HEK293 (cell line): ENCODE results near the gene C12orf57.
A peak's percentile ranks its signal among the peaks of the same experiment; 100 is the strongest.

ENCODE experiments used
- FEZF1 ChIP-seq: fragments of 450-650 bp; formaldehyde crosslinking; IDR thresholded peaks from 2 replicates; pipeline ENCODE4 v1.5.1; 2016; ENCODE audit warnings: missing biosample characterization, missing genetic modification characterization
- GLI2 ChIP-seq: fragments of 450-650 bp; formaldehyde crosslinking; IDR thresholded peaks from 2 replicates; pipeline ENCODE4; 2017; ENCODE audit warnings: missing biosample characterization, missing genetic modification characterization, low read depth, borderline replicate concordance
- GLI4 ChIP-seq: fragments of 450-650 bp; formaldehyde crosslinking; IDR thresholded peaks from 2 replicates; pipeline ENCODE4 v1.5.1; 2016; ENCODE audit warnings: missing biosample characterization, missing genetic modification characterization
- IKZF3 ChIP-seq: fragments of 450-650 bp; IDR thresholded peaks from 2 replicates; pipeline ENCODE4 v1.5.0; 2018; ENCODE audit warnings: missing biosample characterization, mild to moderate bottlenecking, missing genetic modification characterization, moderate library complexity
- INSM2 ChIP-seq: fragments of 450-650 bp; formaldehyde crosslinking; IDR thresholded peaks from 2 replicates; pipeline ENCODE4 v1.5.1; 2016; ENCODE audit warnings: missing biosample characterization, missing genetic modification characterization
- KLF17 ChIP-seq: fragments of 450-650 bp; formaldehyde crosslinking; IDR thresholded peaks from 2 replicates; pipeline ENCODE4 v1.5.1; 2016; ENCODE audit warnings: missing biosample characterization, missing genetic modification characterization
- MZF1 ChIP-seq: fragments of 450-650 bp; formaldehyde crosslinking; IDR thresholded peaks from 2 replicates; pipeline ENCODE4 v1.5.1; 2017; ENCODE audit warnings: missing biosample characterization, missing genetic modification characterization, borderline replicate concordance
- OSR2 ChIP-seq: fragments of 450-650 bp; formaldehyde crosslinking; IDR thresholded peaks from 2 replicates; pipeline ENCODE4 v1.5.1; 2016; ENCODE audit warnings: missing biosample characterization, missing genetic modification characterization
- OVOL3 ChIP-seq: fragments of 450-650 bp; formaldehyde crosslinking; IDR thresholded peaks from 2 replicates; pipeline ENCODE4 v1.5.1; 2016; ENCODE audit warnings: missing biosample characterization, missing genetic modification characterization
- SALL2 ChIP-seq: fragments of 450-650 bp; formaldehyde crosslinking; IDR thresholded peaks from 2 replicates; pipeline ENCODE4 v1.5.0; 2017; ENCODE audit warnings: missing biosample characterization, mild to moderate bottlenecking, missing genetic modification characterization, borderline replicate concordance
- WT1 ChIP-seq: fragments of 450-650 bp; formaldehyde crosslinking; IDR thresholded peaks from 2 replicates; pipeline ENCODE4 v1.5.1; 2016; ENCODE audit warnings: missing biosample characterization, missing genetic modification characterization
- ZBTB1 ChIP-seq: fragments of 450-650 bp; formaldehyde crosslinking; IDR thresholded peaks from 2 replicates; pipeline ENCODE4 v1.5.1; 2016; ENCODE audit warnings: missing biosample characterization, missing genetic modification characterization
- ZBTB48 ChIP-seq: fragments of 450-650 bp; formaldehyde crosslinking; IDR thresholded peaks from 2 replicates; pipeline ENCODE4 v1.5.1; 2016; ENCODE audit warnings: missing biosample characterization, missing genetic modification characterization
- ZFHX2 ChIP-seq: fragments of 450-650 bp; formaldehyde crosslinking; conservative IDR thresholded peaks from 2 replicates; pipeline ENCODE4 v1.5.1; 2016; ENCODE audit warnings: missing biosample characterization, missing genetic modification characterization
- ZFP37 ChIP-seq: fragments of 450-650 bp; formaldehyde crosslinking; IDR thresholded peaks from 2 replicates; pipeline ENCODE4 v1.5.1; 2016; ENCODE audit warnings: missing biosample characterization, missing genetic modification characterization
- ZNF112 ChIP-seq: fragments of 450-650 bp; formaldehyde crosslinking; IDR thresholded peaks from 2 replicates; pipeline ENCODE4 v1.5.0; 2017; ENCODE audit warnings: missing biosample characterization, missing genetic modification characterization
- ZNF132 ChIP-seq: fragments of 450-650 bp; formaldehyde crosslinking; IDR thresholded peaks from 2 replicates; pipeline ENCODE4 v1.5.1; 2017; ENCODE audit warnings: missing biosample characterization, missing genetic modification characterization, borderline replicate concordance
- ZNF19 ChIP-seq: fragments of 450-650 bp; formaldehyde crosslinking; IDR thresholded peaks from 2 replicates; pipeline ENCODE4; 2016; ENCODE audit warnings: missing biosample characterization, missing genetic modification characterization, low read depth
- ZNF202 ChIP-seq: fragments of 450-650 bp; formaldehyde crosslinking; IDR thresholded peaks from 2 replicates; pipeline ENCODE4 v1.5.1; 2016; ENCODE audit warnings: missing biosample characterization, missing genetic modification characterization, borderline replicate concordance
- ZNF24 ChIP-seq: fragments of 450-650 bp; formaldehyde crosslinking; IDR thresholded peaks from 2 replicates; pipeline ENCODE4 v1.5.1; 2016; ENCODE audit warnings: missing biosample characterization, missing genetic modification characterization
- ZNF248 ChIP-seq: fragments of 450-650 bp; formaldehyde crosslinking; IDR thresholded peaks from 2 replicates; pipeline ENCODE4 v1.5.1; 2017; ENCODE audit warnings: missing biosample characterization, missing genetic modification characterization
- ZNF274 ChIP-seq, 2 experiments: fragments of 200-500 bp in 1 of 2; fragments of 450-650 bp in 1 of 2; sonication (Bioruptor generic) in 1 of 2; formaldehyde crosslinking in 1 of 2; IDR thresholded peaks; 2 replicates each; pipeline versions ENCODE4 v1.5.1 to v1.6.1; 2014 to 2016; ENCODE audit warnings: borderline replicate concordance in 1 of 2, inconsistent platforms in 1 of 2, low read length in 1 of 2, missing biosample characterization in 1 of 2, missing genetic modification characterization in 1 of 2
- ZNF324 ChIP-seq: fragments of 450-650 bp; formaldehyde crosslinking; IDR thresholded peaks from 2 replicates; pipeline ENCODE4 v1.5.1; 2016; ENCODE audit warnings: missing biosample characterization, missing genetic modification characterization
- ZNF37A ChIP-seq: fragments of 450-650 bp; IDR thresholded peaks from 2 replicates; pipeline ENCODE4 v1.5.1; 2018; ENCODE audit warnings: missing biosample characterization, missing genetic modification characterization
- ZNF391 ChIP-seq: fragments of 450-650 bp; formaldehyde crosslinking; IDR thresholded peaks from 2 replicates; pipeline ENCODE4 v1.5.1; 2016; ENCODE audit warnings: low read depth, missing biosample characterization, missing genetic modification characterization, borderline replicate concordance
- ZNF398 ChIP-seq: fragments of 450-650 bp; formaldehyde crosslinking; IDR thresholded peaks from 2 replicates; pipeline ENCODE4 v1.5.1; 2017; ENCODE audit warnings: missing biosample characterization, missing genetic modification characterization
- ZNF449 ChIP-seq: fragments of 450-650 bp; formaldehyde crosslinking; IDR thresholded peaks from 2 replicates; pipeline ENCODE4 v1.5.1; 2017; ENCODE audit warnings: missing biosample characterization, mild to moderate bottlenecking, missing genetic modification characterization, moderate library complexity
- ZNF529 ChIP-seq: fragments of 450-650 bp; formaldehyde crosslinking; IDR thresholded peaks from 2 replicates; pipeline ENCODE4 v1.5.1; 2017; ENCODE audit warnings: missing genetic modification characterization, missing biosample characterization; ENCODE audit not compliant: insufficient replicate concordance
- ZNF555 ChIP-seq: fragments of 450-650 bp; formaldehyde crosslinking; conservative IDR thresholded peaks from 2 replicates; pipeline ENCODE4 v1.5.1; 2017; ENCODE audit warnings: missing biosample characterization, mild to moderate bottlenecking, missing genetic modification characterization, inconsistent platforms
- ZNF585B ChIP-seq: fragments of 450-650 bp; formaldehyde crosslinking; IDR thresholded peaks from 2 replicates; pipeline ENCODE4 v1.5.1; 2016; ENCODE audit warnings: missing biosample characterization, missing genetic modification characterization
- ZNF621 ChIP-seq: fragments of 450-650 bp; formaldehyde crosslinking; IDR thresholded peaks from 2 replicates; pipeline ENCODE4 v1.5.1; 2017; ENCODE audit warnings: missing biosample characterization, missing genetic modification characterization
- ZNF626 ChIP-seq: fragments of 450-650 bp; sonication (Bioruptor Pico); formaldehyde crosslinking; IDR thresholded peaks from 2 replicates; pipeline ENCODE4 v1.5.1; 2018; ENCODE audit warnings: missing biosample characterization, missing genetic modification characterization, inconsistent platforms
- ZNF654 ChIP-seq: fragments of 450-650 bp; formaldehyde crosslinking; IDR thresholded peaks from 2 replicates; pipeline ENCODE4 v1.5.1; 2016; ENCODE audit warnings: low read depth, missing biosample characterization, missing genetic modification characterization
- ZNF707 ChIP-seq: fragments of 450-650 bp; formaldehyde crosslinking; IDR thresholded peaks from 2 replicates; pipeline ENCODE4 v1.5.1; 2016; ENCODE audit warnings: missing biosample characterization, missing genetic modification characterization
- ZNF768 ChIP-seq: fragments of 450-650 bp; formaldehyde crosslinking; IDR thresholded peaks from 2 replicates; pipeline ENCODE4 v1.5.1; 2018; ENCODE audit warnings: missing biosample characterization, mild to moderate bottlenecking, missing genetic modification characterization
- ZNF830 ChIP-seq: fragments of 450-650 bp; IDR thresholded peaks from 2 replicates; pipeline ENCODE4 v1.5.0; 2018; ENCODE audit warnings: missing biosample characterization, missing genetic modification characterization, low read depth, mild to moderate bottlenecking, moderate library complexity

The C12orf57 gene

GRCh38 chr12:6914246-6914946, 29.4 kb upstream of the C12orf57 start, which contains the start of gene ENO2 (continued):
- TF ChIP-seq OVOL3 (tag by site-specific recombination) (no peak), ZNF529 (no peak), GLI4 (tag by site-specific recombination) (peak; percentile 63; the same call in 1 of the 2 replicates), INSM2 (tag by site-specific recombination) (no peak), ZNF24 (peak; percentile 37; the same call in 1 of the 2 replicates), ZBTB1 (no peak), ZNF621 (tag by site-specific recombination) (no peak), ZNF707 (tag by site-specific recombination) (no peak), ZNF112 (tag by site-specific recombination) (no peak), ZFHX2 (tag by site-specific recombination) (peak; percentile 97), IKZF3 (tag by site-specific recombination) (no peak), ZNF19 (tag by site-specific recombination) (no peak), KLF17 (tag by site-specific recombination) (peak; percentile 42), GLI2 (tag by site-specific recombination) (no peak), SALL2 (tag by site-specific recombination) (no peak), ZNF654 (no peak), FEZF1 (no peak), ZNF391 (tag by site-specific recombination) (0 out of 2 replicates have a peak, but pooled peaks have one; percentile 42), ZNF37A (tag by site-specific recombination) (no peak), WT1 (peak; percentile 17; the same call in 1 of the 2 replicates), ZBTB48 (tag by site-specific recombination) (peak; percentile 38; the same call in 1 of the 2 replicates), ZNF555 (tag by site-specific recombination) (no peak), ZNF768 (tag by site-specific recombination) (no peak), ZNF449 (tag by site-specific recombination) (no peak), ZNF248 (tag by site-specific recombination) (no peak), ZNF202 (tag by site-specific recombination) (no peak), ZNF324 (no peak), ZNF274 (IDR thresholded peaks at IDR 0.05; ENCODE audit: low read length) (no peak), ZNF274 (tag by site-specific recombination; IDR thresholded peaks at IDR 0.05; ENCODE audit: borderline replicate concordance) (no peak), ZNF132 (tag by site-specific recombination) (no peak), OSR2 (tag by site-specific recombination) (peak; percentile 86), ZNF626 (no peak), ZNF830 (tag by site-specific recombination) (no peak), ZNF585B (tag by site-specific recombination) (no peak), MZF1 (tag by site-specific recombination) (no peak), ZFP37 (tag by site-specific recombination) (0 out of 2 replicates have a peak, but pooled peaks have one; percentile 48), ZNF398 (peak; percentile 86)
